Limb (tissue), 2 donors: ENCODE results near the gene SMARCC2.
"Not testable (repeated sequence)": the region's sequence is repeated elsewhere in the genome, so short reads cannot be mapped to it uniquely, and the experiment has no call there.

Source experiments
- DNase-seq, 2 donors: peaks; one replicate each; pipeline ENCODE4 v3.0.0-alpha.2; 2016; ENCODE audit errors: extremely low spot score in 2 of 2

Gene SMARCC2

GRCh38 chr12:56164345-56164729, 24.9 kb downstream of the SMARCC2 start:
- DNase-seq, result no peak

- no peak for DNase-seq
These were observed 25.5 kb downstream of the SMARCC2 start for GRCh38 chr12:56163533-56164344.

- no peak for DNase-seq
These were observed 26.6 kb downstream of the SMARCC2 start for GRCh38 chr12:56162468-56163290.

- DNase-seq, result no peak
These were observed 27.5 kb downstream of the SMARCC2 start for GRCh38 chr12:56161690-56162351.

GRCh38 chr12:56160894-56161689, 28.2 kb downstream of the SMARCC2 start:
- DNase-seq, result no peak

- DNase-seq, result no peak
These were observed 29.0 kb downstream of the SMARCC2 start for GRCh38 chr12:56160193-56160763.

GRCh38 chr12:56159482-56160192, 29.6 kb downstream of the SMARCC2 start:
- DNase-seq, result no peak

GRCh38 chr12:56158926-56159461, 30.3 kb downstream of the SMARCC2 start:
- peak; percentile 65 to 74 for DNase-seq

- DNase-seq, result peak; percentile 93 to 98
These were observed 31.0 kb downstream of the SMARCC2 start, which contains the start of gene MYL6 for GRCh38 chr12:56158029-56158925. Gene MYL6, plus strand, starts transcription at chr12:56158359. Its CDS starts 43 bp downstream, at chr12:56158402.

- DNase-seq, result peak; percentile 88 to 93
These were observed 31.9 kb downstream of the SMARCC2 start for GRCh38 chr12:56157201-56158028.

GRCh38 chr12:56156464-56157200, 32.7 kb downstream of the SMARCC2 start:
- not testable (repeated sequence) for DNase-seq

- DNase-seq, result no peak
These were observed 33.9 kb downstream of the SMARCC2 start for GRCh38 chr12:56155256-56155845.

- DNase-seq, result no peak
These were observed 34.5 kb downstream of the SMARCC2 start for GRCh38 chr12:56154818-56155217.

- peak in 1 of 2 donors; percentile 50 for DNase-seq
These were observed 35.0 kb downstream of the SMARCC2 start for GRCh38 chr12:56154246-56154771.

- DNase-seq, result no peak
These were observed 35.6 kb downstream of the SMARCC2 start for GRCh38 chr12:56153678-56154065.
